Muscle of arm (tissue), 12 donors: Measurements from ENCODE around the gene SGMS1. TPM values are rescaled to one million over a fixed set of nuclear protein-coding genes. Genes with fewer than 3 reads are reported as not detected.

Experiments used
- DNase-seq: peaks from one replicate; pipeline ENCODE4 v3.0.0-alpha.2; 2013
- polyA plus RNA-seq, 12 donors: library from polyadenylated mRNA; unstranded; fragments of 120-200 nt; gene quantifications; one replicate each; pipeline ENCODE4 v1.2.1, GENCODE V29; 2013; ENCODE audit not compliant: insufficient read length in 12 of 12

SGMS1 gene
- polyA plus RNA-seq, 12 donors: 17.4 to 34.6 (median 22.1) TPM; not detected in 1

DNA sequence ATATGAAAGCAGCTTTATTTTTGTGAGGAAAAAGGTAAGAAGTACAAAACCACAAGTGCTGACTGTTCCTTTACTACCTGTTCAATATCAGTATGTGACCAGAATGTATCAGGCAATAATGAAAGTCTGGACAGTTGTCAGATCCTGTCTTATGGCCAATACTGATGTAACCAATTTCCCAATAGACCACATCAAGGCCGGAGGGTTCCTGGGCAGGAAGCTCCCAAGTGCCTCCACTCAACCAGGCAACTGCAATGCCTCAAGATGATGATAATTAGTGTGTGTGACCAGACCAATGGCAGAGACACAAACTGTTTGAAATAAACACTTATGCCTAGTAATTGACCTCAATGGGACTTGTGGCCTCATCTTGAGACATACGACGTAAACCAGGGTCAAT is 223.1 kb downstream of the SGMS1 start:
- no peak for DNase-seq

GRCh38 chr10:50398823-50399222 is 224.9 kb downstream of the SGMS1 start:
- DNase-seq: no peak

DNA sequence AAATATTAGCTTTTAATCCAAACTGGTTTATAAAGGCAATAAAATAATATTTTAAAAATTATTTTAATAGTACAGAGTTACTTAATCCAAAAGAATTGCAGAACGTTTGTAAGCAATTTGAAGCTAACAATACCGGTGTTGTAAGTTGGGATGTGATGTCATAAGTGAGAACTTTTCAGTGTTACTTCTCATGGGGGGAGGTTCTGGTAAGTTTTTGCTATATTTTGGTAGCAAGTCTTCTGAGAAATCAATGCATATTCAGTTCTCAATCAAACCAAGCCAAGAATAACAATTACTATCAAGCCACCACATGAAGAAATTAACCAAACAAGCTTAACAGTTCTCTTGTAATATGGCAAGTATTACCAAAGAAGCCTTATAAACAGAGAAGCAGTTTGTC is 225.4 kb downstream of the SGMS1 start:
- no peak for DNase-seq

DNA sequence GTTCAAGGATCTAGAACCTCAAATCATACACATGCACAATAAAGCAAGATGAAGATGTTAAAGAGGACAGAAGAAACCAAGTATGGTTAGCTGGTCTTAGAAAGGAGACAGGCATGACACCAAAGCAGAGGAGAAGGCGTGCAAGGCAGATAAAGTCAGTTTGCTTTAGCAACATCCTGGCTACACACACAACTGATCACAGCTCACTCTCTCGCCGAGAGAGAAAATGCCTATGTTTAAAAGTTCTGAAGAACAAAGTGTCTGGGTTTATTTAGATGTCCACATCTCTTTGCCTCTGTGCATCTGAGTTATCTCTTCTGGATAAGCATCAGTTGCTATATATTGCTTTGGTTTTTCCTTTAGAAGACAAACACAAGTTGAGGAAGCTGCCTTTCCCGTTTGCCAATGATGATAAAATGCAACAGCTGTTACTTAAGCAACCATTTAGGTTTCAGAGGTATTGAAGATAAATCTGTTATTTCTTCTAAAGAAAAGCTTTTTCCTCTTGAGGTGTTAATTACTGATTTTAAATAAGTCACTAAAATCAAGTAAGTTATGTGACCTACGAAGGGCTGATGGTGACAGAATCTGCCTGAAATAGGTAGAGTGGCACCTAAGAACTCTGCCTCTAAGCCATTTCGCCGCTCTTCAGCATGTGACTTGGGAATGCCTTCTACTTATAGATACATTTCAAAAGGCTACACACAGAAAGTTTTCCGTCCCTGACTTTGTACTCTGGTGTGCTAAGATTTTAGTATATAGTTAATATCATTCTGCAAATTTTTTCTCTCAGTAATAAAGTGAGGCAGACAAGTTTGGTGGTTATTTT is 226.2 kb downstream of the SGMS1 start:
- no peak for DNase-seq

DNA sequence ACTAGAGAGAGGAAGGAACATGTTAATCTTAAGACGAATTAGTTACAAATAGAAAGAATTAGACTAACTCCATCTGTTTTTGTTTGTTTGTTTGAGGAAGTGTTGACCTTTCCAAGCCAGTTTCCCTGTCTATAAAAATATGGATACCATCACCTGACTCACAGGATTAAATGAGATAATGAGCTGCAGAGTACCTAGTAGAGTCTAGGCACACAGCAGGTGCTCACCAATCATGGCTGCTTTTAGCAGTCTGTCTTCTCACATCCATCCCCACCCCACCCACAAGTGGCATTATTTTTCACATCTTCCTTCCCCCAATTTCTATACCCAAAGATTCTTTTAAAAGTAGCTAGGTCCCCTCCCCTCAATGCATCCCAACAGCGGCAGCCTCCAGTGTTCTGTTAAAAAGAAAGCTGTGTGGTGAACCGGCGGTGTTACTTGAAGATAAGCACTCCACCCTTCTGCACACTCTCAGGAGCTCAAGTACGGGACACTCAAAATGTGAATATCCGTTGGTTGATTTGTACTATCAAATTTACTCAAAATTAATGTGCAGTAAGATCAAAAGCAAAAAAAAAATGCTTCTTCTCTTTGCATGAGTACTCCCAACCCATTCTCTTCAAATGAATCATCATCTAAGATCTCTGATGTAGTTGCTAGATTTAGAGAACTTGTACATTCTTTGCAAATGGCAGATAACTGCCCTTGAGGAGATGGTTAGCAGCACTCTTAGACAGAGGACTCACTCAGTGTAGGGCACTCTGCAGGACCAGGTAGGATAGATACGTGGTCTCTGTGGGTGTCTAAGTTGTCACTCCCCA is 227.1 kb downstream of the SGMS1 start:
- DNase-seq: no peak

- DNase-seq: no peak
Measured at GRCh38 chr10:50395851-50396250, 227.9 kb downstream of the SGMS1 start.

- DNase-seq: no peak
Measured at GRCh38 chr10:50395271-50395670, 228.5 kb downstream of the SGMS1 start.

DNA sequence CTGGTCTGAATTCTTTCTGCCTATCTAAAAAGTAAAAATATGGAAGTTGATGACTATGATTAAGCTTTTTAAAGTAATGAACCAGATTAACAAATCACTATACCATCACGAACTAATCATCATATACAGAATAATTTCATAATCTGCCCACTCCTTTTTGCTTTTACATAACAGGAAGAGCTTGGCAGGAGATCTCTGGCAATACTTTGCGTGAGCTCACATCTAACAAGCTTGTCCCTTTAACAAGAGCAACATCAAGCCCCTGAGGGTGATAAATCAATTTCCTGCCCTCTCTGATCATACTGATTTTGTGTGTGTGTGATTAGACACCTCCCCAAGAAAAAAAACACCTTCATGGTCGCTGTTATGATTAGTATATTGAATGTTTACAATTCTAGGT is 228.9 kb downstream of the SGMS1 start:
- DNase-seq: no peak

DNA sequence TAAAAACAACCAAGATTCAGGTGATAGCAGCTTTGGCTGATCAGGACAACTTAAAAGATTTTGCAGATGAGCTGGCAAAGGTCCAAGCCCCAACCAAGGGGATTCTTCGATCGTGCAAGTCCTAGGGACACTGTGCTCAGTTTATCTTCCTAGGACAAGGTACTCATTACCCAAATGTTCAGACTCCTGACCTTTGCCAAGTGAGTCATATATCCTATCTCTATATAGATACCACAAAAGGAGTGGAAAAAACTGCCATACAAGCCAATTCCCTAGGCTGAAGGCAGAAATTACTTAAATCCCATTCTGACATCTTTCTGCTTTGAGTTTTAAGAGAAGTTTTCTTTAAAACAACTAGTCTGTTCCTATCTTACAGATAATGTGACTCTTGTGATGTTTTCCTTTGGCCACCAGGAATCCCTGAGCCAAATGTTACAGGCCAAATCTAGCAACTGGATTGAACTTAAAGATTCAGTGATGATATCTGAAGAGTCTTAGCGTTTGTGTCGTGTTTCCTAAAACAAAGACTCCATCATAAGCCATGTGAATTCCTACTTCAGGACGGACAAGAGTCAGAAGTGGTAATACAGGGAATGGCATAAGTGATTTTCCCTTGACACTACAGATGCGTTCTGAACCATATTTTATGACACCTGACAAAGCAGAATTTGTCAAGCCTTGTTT is 229.8 kb downstream of the SGMS1 start:
- DNase-seq: no peak

DNA sequence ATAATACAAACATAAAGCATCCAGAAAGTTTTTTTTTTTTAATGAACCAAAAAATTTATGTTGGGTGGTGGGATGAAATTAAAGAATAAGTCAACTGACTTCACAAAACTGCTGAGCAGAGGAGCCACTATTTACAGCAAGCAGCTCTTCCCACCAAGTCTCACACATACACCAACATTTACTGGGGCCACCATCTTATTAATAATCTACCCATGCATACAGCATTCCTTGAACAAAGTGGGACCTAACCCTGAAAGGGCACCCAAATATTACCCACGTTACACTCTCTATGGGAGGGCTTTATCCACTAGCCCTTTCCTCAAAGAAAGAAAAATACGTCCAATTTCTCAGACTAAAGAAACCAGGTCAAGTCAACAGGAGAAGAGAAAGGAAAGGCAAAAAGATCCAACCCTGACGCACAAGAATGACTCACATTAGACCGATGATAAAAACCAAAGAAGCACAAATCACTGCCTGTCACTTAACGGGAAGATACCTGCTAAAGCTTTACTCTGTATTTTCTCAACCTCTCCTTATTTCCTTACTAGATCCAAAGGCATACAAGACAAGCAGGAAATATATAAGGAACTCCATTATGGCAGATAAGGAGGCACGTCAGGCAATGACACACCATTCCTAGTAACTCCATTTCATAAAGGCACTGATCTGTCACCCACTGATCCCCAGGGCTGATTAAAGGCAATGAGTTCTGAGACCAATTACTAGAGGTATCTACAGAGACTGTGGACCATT is 230.6 kb downstream of the SGMS1 start:
- no peak for DNase-seq

DNA sequence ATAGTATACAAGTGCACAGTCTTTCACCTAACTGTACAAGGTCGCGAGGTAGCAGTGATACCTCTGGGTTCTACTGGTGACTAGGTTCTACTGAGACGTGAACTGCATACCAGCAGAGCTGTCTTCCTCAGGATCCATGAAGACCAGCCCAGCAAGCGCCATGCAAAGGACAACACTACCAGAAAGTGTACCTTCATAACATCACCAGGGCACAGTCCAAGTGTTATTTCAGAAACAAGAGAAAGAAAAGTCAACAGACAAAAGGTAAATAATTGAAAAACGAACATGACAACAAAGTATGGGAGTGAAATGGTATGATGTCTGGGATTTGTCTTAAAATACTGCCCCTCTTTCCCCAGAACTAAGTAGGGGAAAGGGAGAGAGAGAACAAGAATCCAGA is 231.3 kb downstream of the SGMS1 start:
- no peak for DNase-seq

DNA sequence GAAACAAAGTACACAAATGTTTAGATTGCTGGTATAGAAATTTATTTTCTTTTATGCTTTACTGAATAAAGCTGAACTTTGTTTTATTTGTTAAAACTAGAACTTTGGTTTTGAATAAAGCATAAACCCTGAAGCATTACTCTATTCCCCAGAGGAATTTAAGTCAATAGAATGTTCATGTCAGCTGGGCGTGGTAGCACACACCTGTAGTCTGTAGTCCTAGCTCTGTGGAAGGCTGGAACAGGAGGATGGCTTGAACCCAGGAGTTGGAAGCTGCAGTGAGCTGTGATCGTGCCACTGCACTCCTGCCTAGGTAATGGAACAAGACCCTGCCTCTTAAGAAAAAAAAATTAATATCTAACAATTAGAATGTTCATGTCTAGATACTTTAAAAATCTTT is 233.5 kb downstream of the SGMS1 start:
- no peak for DNase-seq

- no peak for DNase-seq
Measured at GRCh38 chr10:50388181-50388580, 235.6 kb downstream of the SGMS1 start.

DNA sequence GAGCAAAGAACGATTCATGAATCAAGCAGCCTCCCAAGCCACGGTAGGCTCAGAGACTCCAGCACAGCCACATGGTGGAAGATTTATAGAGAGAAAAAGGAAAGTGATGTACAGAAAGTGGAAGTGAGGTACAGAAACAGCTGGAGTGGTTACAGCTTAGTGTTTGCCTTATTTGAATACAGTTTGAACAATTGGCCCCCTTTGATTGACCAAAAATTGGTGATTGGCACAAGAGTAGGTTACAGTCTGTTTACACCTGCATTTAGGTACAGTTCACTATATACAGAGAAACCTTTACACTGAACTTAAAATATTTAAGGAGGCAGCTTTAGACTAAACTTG is 236.1 kb downstream of the SGMS1 start:
- DNase-seq: no peak

DNA sequence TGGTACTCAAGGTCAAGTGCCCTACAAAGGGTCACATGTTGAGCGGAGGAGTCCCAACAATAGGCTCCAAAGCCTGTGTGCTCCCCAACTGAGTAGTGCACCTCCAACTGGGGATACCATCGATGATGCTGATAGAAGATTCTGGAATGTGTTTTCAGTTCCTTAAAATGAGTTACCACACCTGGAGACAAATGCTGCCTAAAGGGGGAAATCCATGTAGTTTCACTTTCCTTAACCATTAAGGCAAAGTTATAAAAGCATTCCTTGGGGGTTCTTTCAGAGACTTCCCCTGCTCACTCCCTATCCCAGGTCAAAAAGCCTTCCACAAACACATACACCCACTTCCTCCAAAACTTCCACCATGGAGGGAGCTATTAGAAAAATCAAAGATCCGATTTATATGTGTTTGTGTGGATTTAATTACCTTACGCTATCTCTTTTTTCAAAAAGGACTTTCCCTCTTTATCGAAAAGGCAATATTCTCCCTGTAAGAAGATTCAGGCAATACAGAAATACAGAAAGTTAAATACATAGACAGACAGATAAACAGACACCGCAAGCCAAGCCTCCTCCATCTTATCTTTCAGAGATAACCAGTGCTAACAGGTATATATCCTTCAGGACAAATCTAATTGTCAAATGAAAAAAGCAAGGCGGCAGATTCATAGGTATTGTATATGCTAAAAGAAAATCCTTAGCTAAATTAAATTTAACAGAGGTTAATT is 236.6 kb downstream of the SGMS1 start:
- no peak for DNase-seq

- DNase-seq: no peak
Measured at GRCh38 chr10:50385624-50386023, 238.1 kb downstream of the SGMS1 start.

DNA sequence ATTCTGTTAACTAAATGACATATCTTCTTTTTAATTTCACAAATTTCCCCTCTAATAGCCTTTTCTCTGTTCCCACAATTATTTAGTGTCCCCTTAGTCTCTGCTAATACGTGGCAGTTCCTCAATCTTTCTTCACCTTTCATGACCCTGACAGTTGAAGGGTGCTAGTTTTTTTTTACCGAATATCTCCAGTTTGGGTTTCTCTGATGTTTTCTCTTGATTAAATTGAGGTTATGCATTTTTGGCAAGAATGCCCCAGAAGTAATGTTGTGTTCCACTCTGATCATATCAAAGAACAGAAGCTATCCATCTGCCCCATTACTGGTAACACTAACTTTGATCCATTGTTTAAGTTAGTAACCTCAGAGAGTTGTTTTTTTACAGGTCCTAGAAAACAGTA is 238.9 kb downstream of the SGMS1 start:
- DNase-seq: no peak

- DNase-seq: no peak
Measured at GRCh38 chr10:50384238-50384637, 239.5 kb downstream of the SGMS1 start.

GRCh38 chr10:50382576-50383023 is 241.2 kb downstream of the SGMS1 start:
- no peak for DNase-seq

DNA sequence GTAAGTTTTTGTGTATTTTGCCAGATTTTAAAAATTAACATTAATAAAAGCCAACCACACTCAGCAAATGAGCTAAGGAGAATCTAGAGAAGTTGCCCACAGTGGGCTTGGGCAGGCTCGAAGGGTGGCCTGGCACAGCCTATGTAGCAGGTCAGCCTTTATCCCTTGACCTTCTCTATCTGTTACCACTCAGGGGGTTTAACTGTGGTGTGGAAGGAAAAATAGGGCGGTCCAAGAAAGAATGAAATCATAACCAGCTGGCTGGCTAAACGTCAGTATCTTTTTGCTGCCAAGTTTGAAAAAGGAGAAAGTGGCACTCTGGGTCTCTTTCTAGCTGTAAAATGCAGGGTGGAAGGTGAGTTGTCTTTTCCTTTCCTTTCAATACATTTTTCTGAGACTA is 242.1 kb downstream of the SGMS1 start:
- DNase-seq: no peak

DNA sequence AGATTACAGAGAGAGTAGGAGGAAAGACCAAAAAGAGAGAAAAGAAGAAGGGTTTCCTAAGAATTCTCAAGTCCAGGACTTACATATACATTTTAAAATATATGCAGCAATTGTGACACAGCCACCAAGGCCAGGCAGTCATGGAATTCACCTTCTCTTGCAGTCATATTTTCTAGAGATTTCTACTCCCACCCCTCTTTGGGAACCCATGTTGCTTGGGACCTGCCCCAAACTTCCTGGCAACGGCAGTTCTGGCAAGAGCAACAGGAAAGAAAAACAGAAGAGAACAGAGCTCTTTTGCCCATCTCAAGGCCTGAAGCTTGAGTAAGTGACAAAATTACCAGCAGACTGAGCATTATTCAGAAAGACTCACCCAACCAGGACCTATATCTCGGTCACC is 244.1 kb downstream of the SGMS1 start:
- DNase-seq: no peak
